SW480 (cell line): ENCODE results near the gene KLHL36.

Experiments used
- DNase-seq: peaks from one replicate; pipeline ENCODE4 v3.0.0-alpha.2; 2016; ENCODE audit warnings: low spot score

Gene KLHL36

GRCh38 chr16:84648595-84649510, 542 bp downstream of the KLHL36 start:
- DNase-seq, result no peak

DNA sequence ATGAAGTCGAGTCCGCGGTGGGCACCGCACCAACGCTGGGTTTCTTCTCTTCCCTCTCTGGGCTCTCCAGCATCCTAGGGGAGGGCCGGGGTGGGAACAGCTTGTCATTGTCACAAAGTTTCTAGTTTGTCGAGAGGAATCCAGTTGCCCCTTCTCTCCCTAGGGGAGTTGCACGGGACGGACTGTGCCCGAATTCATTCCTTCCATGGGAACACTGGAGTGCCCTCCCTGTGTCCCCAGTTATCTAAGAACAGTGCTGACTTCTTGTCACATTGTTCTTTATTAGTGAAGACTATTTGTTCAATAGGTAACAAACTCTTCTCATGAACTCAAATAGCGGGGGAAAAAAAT, 1.2 kb downstream of the KLHL36 start:
- no peak for DNase-seq

- DNase-seq, result no peak
These were observed 2.0 kb downstream of the KLHL36 start for GRCh38 chr16:84650062-84650991.

DNA sequence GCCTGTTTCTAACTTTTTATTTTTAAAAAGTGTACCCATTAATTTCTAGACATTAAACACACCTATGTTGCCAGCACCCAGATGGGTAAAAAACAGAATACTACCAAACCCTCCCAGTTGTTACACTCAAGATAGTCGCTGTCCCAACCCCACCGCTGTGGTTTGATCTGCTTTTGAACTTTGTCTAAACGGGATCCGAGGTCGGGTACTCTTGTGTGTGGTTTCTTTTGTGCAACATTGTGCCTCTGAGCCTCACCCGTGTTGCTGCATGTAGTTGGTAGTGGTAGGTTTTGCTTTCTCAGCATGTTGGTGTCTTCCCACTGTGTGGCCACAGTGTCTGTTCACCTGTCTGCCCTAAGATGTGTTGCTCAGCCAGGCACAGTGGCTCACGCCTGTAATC, 4.3 kb downstream of the KLHL36 start:
- no peak for DNase-seq

DNA sequence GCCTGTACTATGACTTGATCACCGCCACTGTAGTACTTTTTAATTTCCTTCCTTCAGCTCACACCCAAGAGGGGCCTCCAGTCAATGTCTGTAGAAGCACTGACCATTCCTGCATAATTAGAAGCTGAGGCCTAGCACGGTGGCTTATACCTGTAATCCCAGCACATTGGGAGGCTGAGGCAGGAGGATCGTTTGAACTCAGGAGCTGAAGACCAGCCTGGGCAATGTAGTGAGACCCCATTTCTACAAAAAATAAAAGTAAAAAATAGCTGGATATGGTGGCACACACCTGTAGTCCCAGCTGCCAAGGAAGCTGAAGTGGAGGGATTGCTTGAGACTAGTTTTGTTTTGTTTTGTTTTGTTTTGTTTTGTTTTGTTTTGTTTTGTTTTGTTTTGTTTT, 5.9 kb downstream of the KLHL36 start:
- no peak for DNase-seq

- no peak for DNase-seq
These were observed 6.7 kb downstream of the KLHL36 start for GRCh38 chr16:84654998-84655397.

DNA sequence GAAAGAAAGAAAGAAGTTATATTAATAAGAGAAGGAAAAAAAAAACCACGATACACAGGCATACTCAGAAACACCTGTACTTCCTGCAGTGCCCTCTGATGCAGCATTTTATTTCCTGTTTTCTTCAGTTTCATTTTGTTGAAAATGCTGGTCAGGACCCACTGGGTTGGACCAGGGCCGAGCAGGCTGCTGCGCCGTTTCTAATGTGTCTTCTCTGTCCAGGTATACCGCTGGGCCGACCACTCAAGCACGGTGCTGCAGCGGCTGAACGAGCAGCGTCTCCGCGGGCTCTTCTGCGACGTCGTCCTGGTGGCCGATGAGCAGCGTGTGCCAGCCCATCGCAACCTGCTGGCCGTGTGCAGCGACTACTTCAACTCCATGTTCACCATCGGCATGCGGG, 8.3 kb downstream of the KLHL36 start:
- DNase-seq, result no peak

DNA sequence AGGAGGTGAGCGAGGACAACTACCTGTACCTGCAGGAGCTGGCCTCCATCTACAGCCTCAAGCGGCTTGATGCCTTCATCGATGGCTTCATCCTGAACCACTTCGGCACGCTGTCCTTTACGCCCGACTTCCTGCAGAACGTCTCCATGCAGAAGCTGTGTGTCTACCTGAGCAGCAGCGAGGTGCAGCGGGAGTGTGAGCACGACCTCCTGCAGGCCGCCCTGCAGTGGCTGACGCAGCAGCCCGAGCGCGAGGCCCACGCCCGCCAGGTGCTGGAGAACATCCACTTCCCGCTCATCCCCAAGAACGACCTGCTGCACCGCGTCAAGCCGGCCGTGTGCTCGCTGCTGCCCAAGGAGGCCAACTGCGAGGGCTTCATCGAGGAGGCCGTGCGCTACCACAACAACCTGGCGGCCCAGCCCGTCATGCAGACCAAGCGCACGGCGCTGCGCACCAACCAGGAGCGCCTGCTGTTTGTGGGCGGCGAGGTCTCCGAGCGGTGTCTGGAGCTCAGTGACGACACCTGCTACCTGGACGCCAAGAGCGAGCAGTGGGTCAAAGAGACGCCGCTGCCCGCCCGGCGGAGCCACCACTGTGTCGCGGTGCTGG, 9.0 kb downstream of the KLHL36 start:
- DNase-seq, result no peak

- DNase-seq, result no peak
These were observed 10.4 kb downstream of the KLHL36 start for GRCh38 chr16:84658690-84659089.

- no peak for DNase-seq
These were observed 11.5 kb downstream of the KLHL36 start for GRCh38 chr16:84659656-84660300.

GRCh38 chr16:84660973-84661372, 12.7 kb downstream of the KLHL36 start:
- DNase-seq, result no peak

DNA sequence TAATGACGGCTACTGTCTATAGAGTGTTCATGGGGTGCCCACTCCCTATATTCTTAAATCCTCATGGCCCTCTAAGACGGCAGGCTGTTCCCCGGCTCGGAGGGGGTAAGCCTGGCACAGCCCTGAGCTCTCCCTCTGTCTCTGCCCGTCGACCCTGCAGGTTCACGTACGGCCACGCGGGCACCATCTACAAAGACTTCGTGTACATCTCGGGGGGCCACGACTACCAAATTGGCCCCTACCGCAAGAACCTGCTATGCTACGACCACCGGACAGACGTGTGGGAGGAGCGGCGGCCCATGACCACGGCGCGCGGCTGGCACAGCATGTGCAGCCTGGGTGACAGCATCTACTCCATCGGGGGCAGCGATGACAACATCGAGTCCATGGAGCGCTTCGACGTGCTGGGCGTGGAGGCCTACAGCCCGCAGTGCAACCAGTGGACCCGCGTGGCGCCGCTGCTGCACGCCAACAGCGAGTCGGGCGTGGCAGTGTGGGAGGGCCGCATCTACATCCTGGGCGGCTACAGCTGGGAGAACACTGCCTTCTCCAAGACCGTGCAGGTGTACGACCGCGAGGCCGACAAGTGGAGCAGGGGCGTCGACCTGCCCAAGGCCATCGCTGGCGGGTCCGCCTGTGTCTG, 13.2 kb downstream of the KLHL36 start:
- DNase-seq, result no peak

GRCh38 chr16:84662471-84662870, 14.2 kb downstream of the KLHL36 start:
- DNase-seq, result no peak

GRCh38 chr16:84663433-84664101, 15.3 kb downstream of the KLHL36 start:
- DNase-seq, result no peak

- DNase-seq, result no peak
These were observed 17.0 kb downstream of the KLHL36 start for GRCh38 chr16:84665359-84665758.

- no peak for DNase-seq
These were observed 17.5 kb downstream of the KLHL36 start for GRCh38 chr16:84665843-84666242.

GRCh38 chr16:84667600-84668309, 19.4 kb downstream of the KLHL36 start:
- no peak for DNase-seq

DNA sequence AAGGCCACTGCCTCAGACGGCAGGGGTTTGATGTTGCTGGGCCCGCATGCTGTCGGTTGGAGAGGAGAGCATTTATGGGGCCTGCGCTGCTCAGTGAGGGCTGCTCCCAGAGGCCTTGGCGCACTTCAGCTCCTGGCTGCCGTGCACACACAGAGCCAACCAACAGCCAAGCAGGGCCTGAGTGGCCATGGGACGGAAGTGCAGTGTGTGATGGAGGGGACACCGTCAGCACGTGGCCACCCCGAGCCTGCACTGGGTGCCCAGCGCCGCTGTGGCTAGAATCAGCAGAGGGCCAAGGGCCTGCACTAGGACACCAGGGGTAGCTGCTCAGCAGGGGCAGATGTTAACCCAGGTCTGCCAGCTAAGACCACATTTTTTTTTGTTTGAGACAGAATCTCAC, 21.8 kb downstream of the KLHL36 start:
- no peak for DNase-seq

GRCh38 chr16:84672276-84673202, 24.2 kb downstream of the KLHL36 start:
- DNase-seq, result peak; percentile 46
